K562 (cell line): ENCODE data around the gene SCN7A. TPM values are rescaled to one million over a fixed set of nuclear protein-coding genes. Genes with fewer than 3 reads are reported as not detected.

Experiments used
- ESRRB ChIP-seq: fragments of 250-450 bp; sonication (Bioruptor Pico); IDR thresholded peaks from 2 replicates; pipeline ENCODE4 v1.5.0; 2020; ENCODE audit warnings: mild to moderate bottlenecking, moderate library complexity, borderline replicate concordance
- ILF3 ChIP-seq: fragments of 450-650 bp; IDR thresholded peaks from 2 replicates; pipeline ENCODE4 v1.6.1; 2018; ENCODE audit warnings: antibody characterized with exemption, mild to moderate bottlenecking, moderate library complexity, borderline replicate concordance
- PCBP1 ChIP-seq: fragments of 200-400 bp; formaldehyde crosslinking; IDR thresholded peaks from 2 replicates; pipeline ENCODE4 v1.6.1; 2018; ENCODE audit warnings: mild to moderate bottlenecking, low read depth, low read length; ENCODE audit not compliant: poor library complexity, severe bottlenecking
- PML ChIP-seq: IDR thresholded peaks from 2 replicates; pipeline ENCODE4 v1.6.1; 2012; ENCODE audit warnings: low read length, inconsistent platforms
- PYGO2 ChIP-seq: fragments of 450-650 bp; IDR thresholded peaks from 2 replicates; pipeline ENCODE4 v1.6.1; 2016; ENCODE audit warnings: mild to moderate bottlenecking, missing genetic modification characterization, moderate library complexity, missing compliant biosample characterization
- RFX7 ChIP-seq: fragments of 250-450 bp; sonication (Bioruptor Pico); IDR thresholded peaks from 2 replicates; pipeline ENCODE4 v1.5.1; 2021; ENCODE audit warnings: mild to moderate bottlenecking
- SMARCA4 ChIP-seq: fragments of 450-650 bp; IDR thresholded peaks from 2 replicates; pipeline ENCODE4 v1.6.1; 2016
- SP2 ChIP-seq: IDR thresholded peaks from 2 replicates; pipeline ENCODE4 v1.6.1; 2011; ENCODE audit warnings: mild to moderate bottlenecking, low read depth, low read length, moderate library complexity; ENCODE audit not compliant: poor library complexity, severe bottlenecking; ENCODE audit errors: extremely low read depth
- TAF7 ChIP-seq: fragments of 450-650 bp; IDR thresholded peaks from 2 replicates; pipeline ENCODE4 v1.6.1; 2016; ENCODE audit warnings: missing genetic modification characterization, missing compliant biosample characterization
- ZEB2 ChIP-seq: fragments of 450-650 bp; IDR thresholded peaks from 2 replicates; pipeline ENCODE4 v1.6.1; 2016
- ZNF561 ChIP-seq: fragments of 450-650 bp; formaldehyde crosslinking; conservative IDR thresholded peaks from 2 replicates; pipeline ENCODE4 v1.4.0; 2020; ENCODE audit warnings: mild to moderate bottlenecking, moderate library complexity
- polyA plus RNA-seq, 8 experiments: library from polyadenylated mRNA; depleted of rRNA in 4 of 8; stranded (reverse) in 5 of 8; unstranded in 3 of 8; fragments of >200 nt; fragmentation: Nextera tagmentation in 2 of 8; fragmentation: Illumina TruSeq in 1 of 8; extraction: Ambion mirVana in 2 of 8; extraction: Trizol in 1 of 8; gene quantifications; 2 replicates each; pipeline versions ENCODE4 v1.2.1 to v1.2.3, GENCODE V29; 2011 to 2014; ENCODE audit warnings: inconsistent platforms in 1 of 8, missing spikeins in 1 of 8
- total RNA-seq, 7 experiments: library from RNA; depleted of rRNA in 6 of 7; stranded (reverse); fragments of >200 nt in 6 of 7; fragmentation: Illumina TruSeq in 2 of 7; extraction: Trizol in 2 of 7; gene quantifications; 2 replicates each; pipeline versions ENCODE4 v1.2.1 to v1.2.3, GENCODE V29; 2011 to 2021; ENCODE audit warnings: low replicate concordance in 1 of 7
- TF ChIP-seq, protein P1 (sequence below): fragments of 450-650 bp; IDR thresholded peaks from 2 replicates; pipeline ENCODE4 v1.6.1; 2016; ENCODE audit warnings: low read depth, mild to moderate bottlenecking, moderate library complexity
- TF ChIP-seq, protein P2 (sequence below), 2 experiments: fragments of 450-650 bp; IDR thresholded peaks; 2 replicates each; pipeline ENCODE4 v1.6.1; 2018; ENCODE audit warnings: mild to moderate bottlenecking in 2 of 2, low read depth in 1 of 2; ENCODE audit not compliant: partially characterized antibody in 2 of 2
- TF ChIP-seq, protein P3 (sequence below): fragments of 450-650 bp; IDR thresholded peaks from 2 replicates; pipeline ENCODE4 v1.6.1; 2016; ENCODE audit warnings: borderline replicate concordance
- TF ChIP-seq, protein P4 (sequence below): fragments of 200-800 bp; sonication (Bioruptor generic); IDR thresholded peaks from 2 replicates; pipeline ENCODE4 v1.6.1; 2016; ENCODE audit warnings: missing genetic modification characterization, missing compliant biosample characterization

The SCN7A gene
- total and polyA plus RNA-seq, 9 of the 15 experiments (the other 6 are each of a cell fraction or from before 2014, with no cell fraction given) = under 0.01 to 0.05 (median 0.03) TPM; not detected in 3

GRCh38 chr2:166375736-166376487 is 118.1 kb downstream of the SCN7A start, which contains the start of gene SCN9A (continued):
- TF ChIP-seq TAF7 (tag) (no peak), SP2 (no peak), ESRRB (CRISPR knock-in tag) (no peak), PYGO2 (tag) (no peak), PCBP1 (peak; percentile 97), ILF3 (no peak), ZEB2 (peak; percentile 59), ZNF561 (CRISPR knock-in tag) (no peak), RFX7 (no peak), SMARCA4 (peak; percentile 91), PML (0 out of 2 replicates have a peak, but pooled peaks have one; percentile 35)
- TF ChIP-seq, protein P1, sequence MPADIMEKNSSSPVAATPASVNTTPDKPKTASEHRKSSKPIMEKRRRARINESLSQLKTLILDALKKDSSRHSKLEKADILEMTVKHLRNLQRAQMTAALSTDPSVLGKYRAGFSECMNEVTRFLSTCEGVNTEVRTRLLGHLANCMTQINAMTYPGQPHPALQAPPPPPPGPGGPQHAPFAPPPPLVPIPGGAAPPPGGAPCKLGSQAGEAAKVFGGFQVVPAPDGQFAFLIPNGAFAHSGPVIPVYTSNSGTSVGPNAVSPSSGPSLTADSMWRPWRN = peak; percentile 34; the same call in 1 of the 2 replicates
- TF ChIP-seq, protein P2, sequence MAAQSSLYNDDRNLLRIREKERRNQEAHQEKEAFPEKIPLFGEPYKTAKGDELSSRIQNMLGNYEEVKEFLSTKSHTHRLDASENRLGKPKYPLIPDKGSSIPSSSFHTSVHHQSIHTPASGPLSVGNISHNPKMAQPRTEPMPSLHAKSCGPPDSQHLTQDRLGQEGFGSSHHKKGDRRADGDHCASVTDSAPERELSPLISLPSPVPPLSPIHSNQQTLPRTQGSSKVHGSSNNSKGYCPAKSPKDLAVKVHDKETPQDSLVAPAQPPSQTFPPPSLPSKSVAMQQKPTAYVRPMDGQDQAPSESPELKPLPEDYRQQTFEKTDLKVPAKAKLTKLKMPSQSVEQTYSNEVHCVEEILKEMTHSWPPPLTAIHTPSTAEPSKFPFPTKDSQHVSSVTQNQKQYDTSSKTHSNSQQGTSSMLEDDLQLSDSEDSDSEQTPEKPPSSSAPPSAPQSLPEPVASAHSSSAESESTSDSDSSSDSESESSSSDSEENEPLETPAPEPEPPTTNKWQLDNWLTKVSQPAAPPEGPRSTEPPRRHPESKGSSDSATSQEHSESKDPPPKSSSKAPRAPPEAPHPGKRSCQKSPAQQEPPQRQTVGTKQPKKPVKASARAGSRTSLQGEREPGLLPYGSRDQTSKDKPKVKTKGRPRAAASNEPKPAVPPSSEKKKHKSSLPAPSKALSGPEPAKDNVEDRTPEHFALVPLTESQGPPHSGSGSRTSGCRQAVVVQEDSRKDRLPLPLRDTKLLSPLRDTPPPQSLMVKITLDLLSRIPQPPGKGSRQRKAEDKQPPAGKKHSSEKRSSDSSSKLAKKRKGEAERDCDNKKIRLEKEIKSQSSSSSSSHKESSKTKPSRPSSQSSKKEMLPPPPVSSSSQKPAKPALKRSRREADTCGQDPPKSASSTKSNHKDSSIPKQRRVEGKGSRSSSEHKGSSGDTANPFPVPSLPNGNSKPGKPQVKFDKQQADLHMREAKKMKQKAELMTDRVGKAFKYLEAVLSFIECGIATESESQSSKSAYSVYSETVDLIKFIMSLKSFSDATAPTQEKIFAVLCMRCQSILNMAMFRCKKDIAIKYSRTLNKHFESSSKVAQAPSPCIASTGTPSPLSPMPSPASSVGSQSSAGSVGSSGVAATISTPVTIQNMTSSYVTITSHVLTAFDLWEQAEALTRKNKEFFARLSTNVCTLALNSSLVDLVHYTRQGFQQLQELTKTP (IDR thresholded peaks at IDR 0.05; ENCODE audit: low read depth in 1 of 2, partially characterized antibody in 2 of 2) = peak in 1 of 2 experiments; percentile 92
- TF ChIP-seq, protein P3, sequence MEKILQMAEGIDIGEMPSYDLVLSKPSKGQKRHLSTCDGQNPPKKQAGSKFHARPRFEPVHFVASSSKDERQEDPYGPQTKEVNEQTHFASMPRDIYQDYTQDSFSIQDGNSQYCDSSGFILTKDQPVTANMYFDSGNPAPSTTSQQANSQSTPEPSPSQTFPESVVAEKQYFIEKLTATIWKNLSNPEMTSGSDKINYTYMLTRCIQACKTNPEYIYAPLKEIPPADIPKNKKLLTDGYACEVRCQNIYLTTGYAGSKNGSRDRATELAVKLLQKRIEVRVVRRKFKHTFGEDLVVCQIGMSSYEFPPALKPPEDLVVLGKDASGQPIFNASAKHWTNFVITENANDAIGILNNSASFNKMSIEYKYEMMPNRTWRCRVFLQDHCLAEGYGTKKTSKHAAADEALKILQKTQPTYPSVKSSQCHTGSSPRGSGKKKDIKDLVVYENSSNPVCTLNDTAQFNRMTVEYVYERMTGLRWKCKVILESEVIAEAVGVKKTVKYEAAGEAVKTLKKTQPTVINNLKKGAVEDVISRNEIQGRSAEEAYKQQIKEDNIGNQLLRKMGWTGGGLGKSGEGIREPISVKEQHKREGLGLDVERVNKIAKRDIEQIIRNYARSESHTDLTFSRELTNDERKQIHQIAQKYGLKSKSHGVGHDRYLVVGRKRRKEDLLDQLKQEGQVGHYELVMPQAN = peak; percentile 37; the same call in 1 of the 2 replicates
- TF ChIP-seq, protein P4, sequence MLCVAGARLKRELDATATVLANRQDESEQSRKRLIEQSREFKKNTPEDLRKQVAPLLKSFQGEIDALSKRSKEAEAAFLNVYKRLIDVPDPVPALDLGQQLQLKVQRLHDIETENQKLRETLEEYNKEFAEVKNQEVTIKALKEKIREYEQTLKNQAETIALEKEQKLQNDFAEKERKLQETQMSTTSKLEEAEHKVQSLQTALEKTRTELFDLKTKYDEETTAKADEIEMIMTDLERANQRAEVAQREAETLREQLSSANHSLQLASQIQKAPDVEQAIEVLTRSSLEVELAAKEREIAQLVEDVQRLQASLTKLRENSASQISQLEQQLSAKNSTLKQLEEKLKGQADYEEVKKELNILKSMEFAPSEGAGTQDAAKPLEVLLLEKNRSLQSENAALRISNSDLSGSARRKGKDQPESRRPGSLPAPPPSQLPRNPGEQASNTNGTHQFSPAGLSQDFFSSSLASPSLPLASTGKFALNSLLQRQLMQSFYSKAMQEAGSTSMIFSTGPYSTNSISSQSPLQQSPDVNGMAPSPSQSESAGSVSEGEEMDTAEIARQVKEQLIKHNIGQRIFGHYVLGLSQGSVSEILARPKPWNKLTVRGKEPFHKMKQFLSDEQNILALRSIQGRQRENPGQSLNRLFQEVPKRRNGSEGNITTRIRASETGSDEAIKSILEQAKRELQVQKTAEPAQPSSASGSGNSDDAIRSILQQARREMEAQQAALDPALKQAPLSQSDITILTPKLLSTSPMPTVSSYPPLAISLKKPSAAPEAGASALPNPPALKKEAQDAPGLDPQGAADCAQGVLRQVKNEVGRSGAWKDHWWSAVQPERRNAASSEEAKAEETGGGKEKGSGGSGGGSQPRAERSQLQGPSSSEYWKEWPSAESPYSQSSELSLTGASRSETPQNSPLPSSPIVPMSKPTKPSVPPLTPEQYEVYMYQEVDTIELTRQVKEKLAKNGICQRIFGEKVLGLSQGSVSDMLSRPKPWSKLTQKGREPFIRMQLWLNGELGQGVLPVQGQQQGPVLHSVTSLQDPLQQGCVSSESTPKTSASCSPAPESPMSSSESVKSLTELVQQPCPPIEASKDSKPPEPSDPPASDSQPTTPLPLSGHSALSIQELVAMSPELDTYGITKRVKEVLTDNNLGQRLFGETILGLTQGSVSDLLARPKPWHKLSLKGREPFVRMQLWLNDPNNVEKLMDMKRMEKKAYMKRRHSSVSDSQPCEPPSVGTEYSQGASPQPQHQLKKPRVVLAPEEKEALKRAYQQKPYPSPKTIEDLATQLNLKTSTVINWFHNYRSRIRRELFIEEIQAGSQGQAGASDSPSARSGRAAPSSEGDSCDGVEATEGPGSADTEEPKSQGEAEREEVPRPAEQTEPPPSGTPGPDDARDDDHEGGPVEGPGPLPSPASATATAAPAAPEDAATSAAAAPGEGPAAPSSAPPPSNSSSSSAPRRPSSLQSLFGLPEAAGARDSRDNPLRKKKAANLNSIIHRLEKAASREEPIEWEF (CRISPR knock-in tag) = no peak
